ENCODE data around the gene SRXN1.
A peak's percentile ranks its signal among the peaks of the same experiment; 100 is the strongest.

The SRXN1 gene

DNA sequence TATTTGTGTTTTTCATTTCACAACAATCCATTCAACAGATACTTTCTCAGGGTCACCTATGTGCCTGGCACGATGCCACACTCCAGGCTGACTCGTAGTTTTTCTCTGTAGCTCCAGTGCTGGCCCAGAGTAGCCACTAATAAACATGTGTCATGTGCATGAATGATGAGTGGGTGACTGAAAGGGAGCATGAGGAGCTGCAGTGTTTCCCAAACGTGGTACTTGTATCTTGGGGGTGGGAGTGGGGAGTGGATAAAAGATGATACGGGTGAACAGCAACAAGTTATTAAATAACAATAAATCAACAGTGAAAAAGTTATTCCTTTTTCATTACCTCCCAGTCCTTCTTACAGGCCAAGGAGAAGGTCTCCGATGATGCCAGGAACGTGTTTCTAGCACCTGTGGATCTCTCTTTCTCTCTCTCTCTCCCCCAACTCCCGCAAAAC is 17.1 kb downstream of the SRXN1 start:
- no peak for DNase-seq (ENCODE audit: low read depth)

DNA sequence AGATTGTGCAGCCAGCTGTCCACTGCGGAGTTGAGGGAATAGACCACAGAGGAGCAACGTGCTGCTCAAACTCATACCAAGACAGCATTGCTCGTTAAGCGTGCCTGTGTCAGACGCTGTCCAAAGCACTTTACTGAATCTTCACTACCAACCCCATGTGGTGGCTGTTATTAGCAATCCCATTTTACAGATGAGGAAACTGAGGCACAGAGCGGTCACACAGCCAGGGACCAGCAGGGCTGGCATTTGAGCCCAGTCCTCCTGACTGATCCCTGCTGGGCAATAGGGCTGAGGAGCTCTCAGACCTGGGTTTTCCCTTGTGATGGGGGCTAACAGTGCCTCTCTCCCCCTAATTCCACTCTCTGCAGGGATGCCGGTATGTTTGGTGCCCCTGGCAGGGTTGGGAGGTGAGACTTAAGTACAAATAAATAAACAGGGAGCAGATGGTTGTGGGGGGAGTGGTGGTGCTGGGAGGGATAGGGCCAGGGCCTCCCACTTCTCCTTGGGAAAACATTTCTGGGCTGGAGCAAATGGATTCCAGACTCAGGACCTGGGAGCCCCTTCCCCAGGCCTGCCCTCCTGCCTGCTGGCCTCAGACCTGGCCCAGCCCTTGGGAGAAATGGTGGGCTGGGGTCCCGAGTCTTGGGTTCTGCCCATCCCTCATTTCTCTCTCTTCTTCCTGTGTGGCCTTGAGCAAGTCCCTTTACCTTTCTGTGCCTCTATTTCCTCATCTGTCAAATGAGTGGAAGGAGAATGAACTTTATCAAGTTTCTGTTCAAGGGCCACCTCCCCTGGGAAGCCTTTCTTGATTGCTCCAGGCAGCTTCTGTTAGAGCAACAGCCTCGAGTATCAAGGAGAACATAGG is 17.7 kb downstream of the SRXN1 start:
- no peak for DNase-seq (ENCODE audit: low read depth)

DNA sequence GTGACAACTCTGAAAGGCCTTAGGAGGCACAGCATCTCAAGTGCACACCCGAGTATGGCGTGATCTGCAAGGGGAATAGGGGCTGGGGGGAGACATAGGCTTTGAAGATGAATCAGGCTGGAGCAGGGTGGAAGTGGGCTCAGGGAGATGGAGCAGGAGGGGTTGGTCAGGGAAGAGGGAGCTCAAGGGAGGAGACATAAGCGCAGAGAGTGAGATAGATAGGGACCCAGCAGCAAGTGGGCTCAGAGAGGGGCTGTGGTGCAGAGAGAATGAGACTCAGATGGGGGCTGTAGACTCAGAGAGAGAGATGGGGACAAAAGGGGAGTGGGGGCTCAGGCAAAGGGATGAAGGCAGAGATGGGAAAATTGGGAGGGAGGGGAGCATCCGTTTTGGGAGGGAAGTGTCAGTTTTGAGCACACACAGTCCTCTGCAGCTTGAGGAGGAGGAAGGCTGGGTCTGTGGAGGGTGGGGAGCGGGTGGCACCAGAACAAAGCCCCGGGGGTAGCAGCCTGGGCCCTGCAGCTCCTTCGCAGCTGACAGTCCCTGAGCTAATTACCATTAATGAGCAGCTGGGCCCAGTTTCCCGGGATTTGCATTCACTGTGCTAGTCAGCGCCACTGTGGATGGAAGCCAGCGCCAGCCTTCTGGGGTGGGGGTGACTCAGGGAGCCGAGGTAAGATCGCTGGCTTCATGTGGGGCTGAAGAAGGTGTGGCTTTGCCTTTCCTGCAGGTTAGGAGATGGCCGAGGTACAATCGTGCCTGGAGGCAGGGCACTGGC is 18.7 kb downstream of the SRXN1 start:
- no peak for DNase-seq (ENCODE audit: low read depth)

GRCh38 chr20:631101-631500 is 21.9 kb downstream of the SRXN1 start:
- DNase-seq (ENCODE audit: low read depth) = no peak

GRCh38 chr20:626579-626978 is 26.4 kb downstream of the SRXN1 start:
- DNase-seq (ENCODE audit: low read depth) = no peak

DNA sequence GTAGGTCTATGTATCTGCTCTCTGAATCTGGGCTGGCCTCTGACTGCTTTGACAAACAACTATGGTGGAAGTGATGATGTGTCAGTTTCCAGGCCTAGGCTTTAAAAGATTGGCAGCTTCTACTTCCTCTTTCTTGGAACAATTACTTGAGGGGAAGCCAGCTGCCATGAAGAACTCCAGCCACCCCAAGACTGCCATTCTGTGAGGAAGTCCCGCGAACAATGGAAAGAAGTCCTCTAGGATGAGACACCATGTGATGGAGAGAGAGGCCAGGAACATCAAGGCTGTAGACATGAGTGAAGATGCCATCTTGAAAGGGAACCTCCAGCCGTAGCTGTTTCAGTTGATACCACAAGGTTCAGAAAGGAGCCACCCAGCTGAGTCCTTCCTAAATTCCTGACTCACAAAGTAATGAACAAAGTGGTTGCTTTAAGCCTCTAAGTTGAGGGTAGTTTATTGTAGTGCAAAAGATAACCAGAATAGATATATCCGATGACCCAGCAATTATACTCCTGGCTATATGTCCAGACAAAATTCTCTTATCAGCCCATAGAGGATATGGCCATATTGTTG is 27.6 kb downstream of the SRXN1 start:
- peak; percentile 81 for DNase-seq (ENCODE audit: low read depth)

GRCh38 chr20:623704-624103 is 29.3 kb downstream of the SRXN1 start:
- DNase-seq (ENCODE audit: low read depth) = no peak

DNA sequence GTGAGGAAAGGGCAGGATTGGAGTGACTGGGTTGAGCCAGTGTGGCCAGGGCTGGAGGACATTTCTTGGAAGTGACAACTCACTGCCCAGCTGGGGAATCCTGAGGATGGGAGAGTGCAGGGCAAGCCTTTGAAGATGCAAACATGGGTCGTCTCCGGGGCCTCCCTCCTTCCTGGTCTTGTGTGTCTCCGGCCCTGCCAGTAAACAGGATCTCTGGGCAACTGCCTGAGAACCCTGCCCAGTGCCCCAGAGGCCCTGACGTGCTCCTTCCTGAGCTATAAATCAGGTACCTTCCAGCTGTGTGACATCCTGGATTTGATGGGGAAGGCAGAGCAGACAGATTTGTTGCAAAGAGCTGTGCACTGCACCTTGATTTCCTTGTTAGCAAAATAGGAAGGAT is 30.0 kb downstream of the SRXN1 start:
- no peak for DNase-seq (ENCODE audit: low read depth)

GRCh38 chr20:622161-622560 is 30.8 kb downstream of the SRXN1 start:
- DNase-seq (ENCODE audit: low read depth) = no peak

DNA sequence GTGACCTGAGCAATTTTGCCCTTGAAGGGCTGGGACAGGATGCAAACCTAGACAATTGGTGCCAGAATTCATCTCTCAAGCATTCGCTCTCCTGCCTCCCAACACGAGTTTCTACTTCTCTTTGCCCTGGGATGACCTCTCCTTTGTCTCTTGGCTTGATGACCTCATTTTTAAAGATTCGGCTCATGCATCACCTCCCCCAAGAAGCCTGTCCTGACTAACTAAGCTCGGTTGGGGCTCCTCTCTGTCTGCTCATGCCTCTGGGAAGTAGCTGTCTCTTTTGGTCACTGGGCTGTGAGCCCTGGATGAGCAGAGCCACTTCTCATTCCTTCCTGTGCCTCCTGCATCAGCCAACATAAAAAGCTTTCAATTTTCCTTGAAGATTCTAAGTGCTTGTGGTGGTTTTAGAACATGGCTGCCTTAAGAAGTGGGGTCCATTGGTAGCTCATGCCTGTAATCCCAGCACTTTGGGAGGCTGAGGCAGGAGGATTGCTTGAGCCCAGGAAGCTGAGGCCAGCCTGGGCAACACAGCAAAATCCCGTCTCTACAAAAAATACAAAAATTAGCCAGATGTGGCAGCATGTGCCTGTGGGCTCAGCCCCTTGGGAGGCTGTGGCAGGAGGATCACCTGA is 31.8 kb downstream of the SRXN1 start:
- DNase-seq (ENCODE audit: low read depth) = no peak

DNA sequence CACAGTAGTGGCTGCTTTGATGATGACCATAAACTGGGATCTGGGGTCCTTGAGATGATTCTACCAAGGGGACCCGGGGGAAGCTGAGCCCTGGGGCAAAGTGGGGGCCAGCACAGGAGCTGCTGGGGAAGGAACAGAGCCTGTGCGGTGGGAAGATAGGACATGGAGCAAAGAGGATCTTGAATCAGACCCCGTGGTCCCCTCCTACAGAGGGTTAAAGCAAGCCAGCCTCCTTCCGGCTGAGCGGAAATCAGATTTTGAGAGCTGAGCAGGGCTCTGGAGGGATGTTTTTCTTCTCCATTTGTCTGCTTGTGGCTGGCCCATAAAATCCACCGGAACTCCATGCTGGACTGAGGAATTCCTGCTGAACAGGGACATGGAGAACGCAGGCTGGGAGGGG is 32.8 kb downstream of the SRXN1 start:
- DNase-seq (ENCODE audit: low read depth) = no peak

DNA sequence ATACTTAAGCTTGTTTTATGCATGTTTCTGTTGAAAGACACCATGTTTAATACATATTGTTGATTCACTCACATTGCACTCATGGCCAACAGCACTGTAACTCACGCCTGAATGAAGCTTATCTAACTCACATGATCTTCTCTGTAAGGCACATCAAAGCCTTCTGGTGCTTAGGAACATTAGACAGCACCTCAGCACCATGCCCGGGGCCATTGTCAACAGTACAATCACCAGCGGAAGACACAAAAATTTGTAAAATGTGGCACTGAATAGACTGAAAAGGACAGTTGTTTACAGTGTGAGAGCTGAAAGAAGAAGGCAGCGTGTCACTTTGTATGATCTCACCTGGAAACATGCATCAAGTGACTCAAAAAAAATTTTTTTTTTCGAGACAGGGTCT is 34.0 kb downstream of the SRXN1 start:
- no peak for DNase-seq (ENCODE audit: low read depth)

- DNase-seq (ENCODE audit: low read depth) = no peak
These were observed 34.9 kb downstream of the SRXN1 start for GRCh38 chr20:617934-618690.

DNA sequence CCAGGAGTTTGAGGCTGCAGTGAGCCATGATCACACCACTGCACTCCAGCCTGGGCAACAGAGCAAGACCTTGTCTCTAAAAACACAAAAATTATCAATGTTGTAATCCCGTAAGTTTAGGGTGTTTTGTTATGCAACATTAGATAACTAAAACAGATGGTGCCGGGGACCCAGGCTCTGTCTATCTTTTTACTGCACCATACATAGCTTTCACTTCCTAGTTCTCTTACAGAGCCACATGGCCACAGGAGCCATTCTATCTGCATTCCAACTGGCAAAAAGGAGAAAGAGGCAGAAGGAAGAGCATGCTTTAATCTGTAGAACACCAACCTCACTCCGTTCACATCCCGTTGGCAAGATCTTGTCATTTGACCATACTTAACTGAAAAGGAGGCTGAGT is 37.5 kb downstream of the SRXN1 start:
- peak; percentile 45 for DNase-seq (ENCODE audit: low read depth)

- no peak for DNase-seq (ENCODE audit: low read depth)
These were observed 41.2 kb downstream of the SRXN1 start for GRCh38 chr20:611843-612185.

GRCh38 chr20:611047-611842 is 41.8 kb downstream of the SRXN1 start:
- no peak for DNase-seq (ENCODE audit: low read depth)

GRCh38 chr20:610130-611046 is 42.6 kb downstream of the SRXN1 start, which contains the start of gene TCF15:
TSS of gene TCF15 (minus strand) at chr20:610309. CDS start at chr20:610237, 72 bp downstream.
- no peak for DNase-seq (ENCODE audit: low read depth)

DNA sequence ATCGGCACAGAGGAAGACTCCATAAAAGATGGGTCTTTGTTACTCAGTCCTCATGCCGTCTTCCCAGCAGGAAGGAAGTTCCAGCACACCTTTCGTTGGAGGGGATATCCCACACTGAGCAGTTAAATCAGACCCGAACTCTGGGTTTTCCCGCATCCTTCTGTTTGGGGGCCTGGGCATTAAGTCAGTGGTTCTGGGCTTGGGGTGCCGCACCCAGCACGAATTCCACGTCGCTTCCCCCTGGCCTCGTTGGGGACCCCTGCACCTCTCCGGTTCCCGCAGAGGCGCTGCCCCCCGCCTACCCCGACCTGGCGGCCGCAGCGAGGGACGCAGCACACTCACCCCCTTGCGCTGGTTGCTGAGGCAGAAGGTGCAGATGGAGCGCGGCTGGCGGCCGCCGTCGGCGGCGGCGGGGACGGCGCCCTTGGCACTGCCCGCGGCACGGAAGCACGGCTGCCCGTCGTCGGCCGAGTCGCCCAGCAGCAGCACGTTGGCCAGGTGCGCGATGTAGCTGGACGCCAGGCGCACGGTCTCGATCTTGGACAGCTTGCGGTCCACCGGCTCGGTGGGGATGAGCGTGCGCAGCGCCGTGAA is 43.5 kb downstream of the SRXN1 start:
- no peak for DNase-seq (ENCODE audit: low read depth)

GRCh38 chr20:608970-609369 is 44.0 kb downstream of the SRXN1 start:
- DNase-seq (ENCODE audit: low read depth) = no peak
